Heart right ventricle (tissue), 16 donors: ENCODE measurements around the gene NAP1L1. TPM values are rescaled to one million over a fixed set of nuclear protein-coding genes. Genes with fewer than 3 reads are reported as not detected.

Experiments used
- ATAC-seq, 8 donors: fragments of 200-7000 bp; cut with Tn5 transposase; one replicate each; pipeline ENCODE4 v1.9.1; 2020; ENCODE audit warnings: mild to moderate bottlenecking in 8 of 8, moderate library complexity in 8 of 8, moderate number of reproducible peaks in 1 of 8
- DNase-seq, 2 donors: peaks; one replicate each; pipeline ENCODE4 v3.0.0-alpha.2; 2020
- H3K27ac ChIP-seq, 10 donors: fragments of 200-600 bp; sonication (generic) in 2 of 10; one replicate each; pipeline versions ENCODE4 v1.5.0 to v1.8.0; 2020 to 2022; ENCODE audit warnings: mild to moderate bottlenecking in 3 of 10
- H3K27me3 ChIP-seq, 7 donors: fragments of 200-600 bp; one replicate each; pipeline ENCODE4 v1.8.0; 2021 to 2022; ENCODE audit warnings: mild to moderate bottlenecking in 2 of 7
- H3K36me3 ChIP-seq, 9 donors: fragments of 200-600 bp; sonication (generic) in 1 of 9; one replicate each; pipeline versions ENCODE4 v1.5.0 to v1.8.0; 2020 to 2022; ENCODE audit warnings: mild to moderate bottlenecking in 2 of 9
- H3K4me1 ChIP-seq, 9 donors: fragments of 200-600 bp; sonication (generic) in 1 of 9; one replicate each; pipeline versions ENCODE4 v1.5.0 to v1.8.0; 2020 to 2022; ENCODE audit warnings: mild to moderate bottlenecking in 4 of 9
- H3K4me3 ChIP-seq, 10 donors: fragments of 200-600 bp; sonication (generic) in 2 of 10; one replicate each; pipeline versions ENCODE4 v1.5.0 to v1.8.0; 2020 to 2022; ENCODE audit warnings: mild to moderate bottlenecking in 7 of 10, moderate library complexity in 2 of 10
- H3K9me3 ChIP-seq, 11 donors: fragments of 200-600 bp in 10 of 11; sonication (generic) in 2 of 11; one replicate each; pipeline versions ENCODE4 v1.5.0 to v1.8.0; 2013 to 2022; ENCODE audit warnings: mild to moderate bottlenecking in 2 of 11, control low read depth in 1 of 11, moderate library complexity in 1 of 11
- CTCF ChIP-seq, 9 donors: fragments of 200-600 bp; sonication (generic) in 2 of 9; IDR thresholded peaks; one replicate each; pipeline versions ENCODE4 v1.5.0 to v1.8.0; 2021 to 2022; ENCODE audit warnings: antibody characterized with exemption in 9 of 9, mild to moderate bottlenecking in 5 of 9, moderate library complexity in 1 of 9
- WGBS, 2 donors: extraction: QIAGEN DNeasy Blood & Tissue Kit; methylation state at CpG; one replicate each; pipeline ENCODE4 v1.1.7; 2013; ENCODE audit warnings: inconsistent platforms in 1 of 2; 5-methylcytosine and 5-hydroxymethylcytosine counted together
- intact Hi-C, 10 donors: fragments of 100-400 bp; cut with DNase I; formaldehyde crosslinking; loops; one replicate each; pipeline versions ENCODE4 v1.11.1 to v1.14.2; 2022
- polyA plus RNA-seq, 2 donors: library from polyadenylated mRNA; stranded (reverse); fragments of 200-250 nt; gene quantifications; one replicate each; pipeline ENCODE4 v1.2.3, GENCODE V29; 2013
- total RNA-seq, 10 donors: library from RNA; stranded (reverse); fragmentation: NEBNext Ultra II Directional in 3 of 10; extraction: Animal tissue kit (Norgen Biotek cat#: 25700) in 3 of 10; gene quantifications; one replicate each; pipeline versions ENCODE4 v1.2.1 to v1.2.4, GENCODE V29; 2021 to 2023
- donor health status: Arrhythmogenic right ventricular cardiomyopathy.
- donor health status: ischemic (EF 13 %, LVEDD 7.1; RV severe dilation, severe dysfunction).
- donor health status: healthy with polysubstance abuse.
- donor health status: DM: no; HTN: yes; CAD: no.
- donor health status: DM: no; HTN: no; CAD: no.
- donor health status: ischemic (EF 25% LVEDD 6.9; RV normal size, moderate dysfunction).
- donor health status: ischemic (EF 25% LVEDD 5.7; RV mildly dilated, moderate dysfunction).
- donor health status: healthy.
- donor health status: DM: yes; HTN: yes; CAD: no.
- donor health status: Ischemic cardiomyopathy.
- donor health status: ischemic (EF 35%, LVEDD 5.7; RV mildly dilated, moderate dysfunction).
- donor health status: nonischemic (EF 11% LVEDD 7.7; RV severe dilation, severe dysfunction).
- donor health status: DM: yes; HTN: yes; CAD: no.
- donor health status: PGD.
- donor health status: ischemic (EF 29% LVEDD 5.4; RV normal size, mild dysfunction).
- donor health status: nonischemic (EF 23%, LVEDD 6.1; RV moderate dilation, normal function).

NAP1L1 gene
- total and polyA plus RNA-seq, 12 donors: 164 to 363 (median 254) TPM

- Histone ChIP-seq H3K4me1 (peaks cover 0 to 13% (median 0%) of the 10 kb centered on the region in 9 donors), H3K9me3 (no peaks in the 10 kb centered on the region), H3K27me3 (no peaks in the 10 kb centered on the region), H3K4me3 (no peak overlapping the region), H3K36me3 (no peaks in the 10 kb centered on the region), H3K27ac (peak overlapping the region in 2 of 10 donors; percentile 1 to 21)
- DNase-seq (no peak), ATAC-seq (peak in 5 of 8 donors; percentile 76 to 90 (median 83))
- 55 to 59% methylated on average over 7 of the region's 7 CpGs for WGBS, 2 donors
- intact Hi-C loops: no loop called here
- TF ChIP-seq CTCF (IDR thresholded peaks at IDR 0.05): no peak
These were observed 29.6 kb upstream of the NAP1L1 start for GRCh38 chr12:76113800-76114757.

- Histone ChIP-seq H3K4me3 (no peak overlapping the region), H3K36me3 (no peaks in the 10 kb centered on the region), H3K27me3 (no peaks in the 10 kb centered on the region), H3K9me3 (no peaks in the 10 kb centered on the region), H3K4me1 (peaks cover 0 to 13% (median 0%) of the 10 kb centered on the region in 9 donors), H3K27ac (no peak overlapping the region)
- no peak for DNase-seq
- 20% methylated on average over 1 of the region's 1 CpG; no CpG with 5 or more reads in 1 of the 2 donors for WGBS, 2 donors
- no peak for ATAC-seq
- TF ChIP-seq CTCF (IDR thresholded peaks at IDR 0.05): no peak
- intact Hi-C loops: no loop called here
These were observed 26.8 kb upstream of the NAP1L1 start for GRCh38 chr12:76111209-76111749.

- H3K27me3 ChIP-seq: no peaks in the 10 kb centered on the region
- H3K4me3 ChIP-seq: no peak overlapping the region
- no peak for ATAC-seq
- no peaks in the 10 kb centered on the region for H3K9me3 ChIP-seq
- H3K36me3 ChIP-seq: no peaks in the 10 kb centered on the region
- no peak overlapping the region for H3K27ac ChIP-seq
- no peak for DNase-seq
- no peak for TF ChIP-seq CTCF (IDR thresholded peaks at IDR 0.05)
- 86 to 94% methylated on average over 4 of the region's 4 CpGs for WGBS, 2 donors
- H3K4me1 ChIP-seq: peaks cover 0 to 13% (median 0%) of the 10 kb centered on the region in 9 donors
- intact Hi-C loops: no loop called here
These were observed 25.4 kb upstream of the NAP1L1 start for GRCh38 chr12:76109879-76110278.

GRCh38 chr12:76108356-76108755 is 23.9 kb upstream of the NAP1L1 start:
- DNase-seq: no peak
- Histone ChIP-seq H3K4me3 (no peak overlapping the region), H3K27ac (no peak overlapping the region), H3K36me3 (no peaks in the 10 kb centered on the region), H3K4me1 (peaks cover 0 to under 1% (median 0%) of the 10 kb centered on the region in 9 donors), H3K27me3 (no peaks in the 10 kb centered on the region), H3K9me3 (no peaks in the 10 kb centered on the region)
- no peak for ATAC-seq
- TF ChIP-seq CTCF (IDR thresholded peaks at IDR 0.05): no peak
- intact Hi-C loops: no loop called here
- WGBS, 2 donors: 60 to 69% methylated on average over 3 of the region's 3 CpGs
